Measurements from ENCODE around the gene ADCY10. TPM values are rescaled to one million over a fixed set of nuclear protein-coding genes. Genes with fewer than 3 reads are reported as not detected.

Gene ADCY10
- total RNA-seq, 6 experiments from 2014 or later = 0.12 to 0.22 (median 0.17) TPM; not detected in 2

GRCh38 chr1:167881786-167882185 is 32.1 kb downstream of the ADCY10 start:
- Mint-ChIP-seq H3K4me1 (ENCODE audit: low read depth) (peaks cover 27% of the 10 kb centered on the region), H3K27ac (peak overlapping the region; percentile 56), H3K27me3 (ENCODE audit: insufficient read depth) (no peaks in the 10 kb centered on the region; the same call in none of the 2 replicates), H3K4me3 (no peak overlapping the region; the same call in 1 of the 2 replicates), H3K36me3 (ENCODE audit: low read depth) (peaks cover 4% of the 10 kb centered on the region; the same call in 1 of the 2 replicates), H3K9me3 (no peaks in the 10 kb centered on the region; the same call in 1 of the 2 replicates)
- DNase-seq = peak; percentile 53
- no peak for TF ChIP-seq CTCF (IDR thresholded peaks at IDR 0.05)

GRCh38 chr1:167881069-167881468 is 32.9 kb downstream of the ADCY10 start:
- peaks cover 4% of the 10 kb centered on the region; the same call in 1 of the 2 replicates for H3K36me3 Mint-ChIP-seq (ENCODE audit: low read depth)
- no peak for TF ChIP-seq CTCF (IDR thresholded peaks at IDR 0.05)
- no peaks in the 10 kb centered on the region; the same call in 1 of the 2 replicates for H3K9me3 Mint-ChIP-seq
- H3K27ac Mint-ChIP-seq = peak overlapping the region; percentile 42
- no peaks in the 10 kb centered on the region; the same call in none of the 2 replicates for H3K27me3 Mint-ChIP-seq (ENCODE audit: insufficient read depth)
- 0 out of 2 replicates have a peak overlapping the region, but pooled peaks have one; percentile 3 for H3K4me3 Mint-ChIP-seq
- peak; percentile 24 for DNase-seq
- H3K4me1 Mint-ChIP-seq (ENCODE audit: low read depth) = peaks cover 27% of the 10 kb centered on the region

GRCh38 chr1:167880580-167881021 is 33.3 kb downstream of the ADCY10 start:
- TF ChIP-seq CTCF (IDR thresholded peaks at IDR 0.05) = no peak
- Mint-ChIP-seq H3K4me3 (no peak overlapping the region), H3K9me3 (no peaks in the 10 kb centered on the region), H3K36me3 (ENCODE audit: low read depth) (peaks cover 4% of the 10 kb centered on the region; the same call in 1 of the 2 replicates), H3K4me1 (ENCODE audit: low read depth) (peaks cover 27% of the 10 kb centered on the region), H3K27ac (peak overlapping the region; percentile 42), H3K27me3 (ENCODE audit: insufficient read depth) (no peaks in the 10 kb centered on the region; the same call in none of the 2 replicates)
- no peak for DNase-seq

- Mint-ChIP-seq H3K27me3 (ENCODE audit: insufficient read depth) (no peaks in the 10 kb centered on the region; the same call in none of the 2 replicates), H3K9me3 (no peaks in the 10 kb centered on the region), H3K36me3 (ENCODE audit: low read depth) (peaks cover 4% of the 10 kb centered on the region; the same call in 1 of the 2 replicates), H3K27ac (no peak overlapping the region), H3K4me1 (ENCODE audit: low read depth) (peaks cover 35% of the 10 kb centered on the region), H3K4me3 (no peak overlapping the region)
- no peak for TF ChIP-seq CTCF (IDR thresholded peaks at IDR 0.05)
- DNase-seq = no peak
Observed at GRCh38 chr1:167879508-167879907, 34.4 kb downstream of the ADCY10 start.

GRCh38 chr1:167878372-167879160 is 35.4 kb downstream of the ADCY10 start:
- peaks cover 35% of the 10 kb centered on the region for H3K4me1 Mint-ChIP-seq (ENCODE audit: low read depth)
- TF ChIP-seq CTCF (IDR thresholded peaks at IDR 0.05) = no peak
- H3K27me3 Mint-ChIP-seq (ENCODE audit: insufficient read depth) = no peaks in the 10 kb centered on the region; the same call in none of the 2 replicates
- DNase-seq = no peak
- no peak overlapping the region for H3K4me3 Mint-ChIP-seq
- peaks cover 4% of the 10 kb centered on the region; the same call in 1 of the 2 replicates for H3K36me3 Mint-ChIP-seq (ENCODE audit: low read depth)
- no peaks in the 10 kb centered on the region for H3K9me3 Mint-ChIP-seq
- no peak overlapping the region for H3K27ac Mint-ChIP-seq
